ENCODE data around the gene ZBTB20.

Gene ZBTB20

DNA sequence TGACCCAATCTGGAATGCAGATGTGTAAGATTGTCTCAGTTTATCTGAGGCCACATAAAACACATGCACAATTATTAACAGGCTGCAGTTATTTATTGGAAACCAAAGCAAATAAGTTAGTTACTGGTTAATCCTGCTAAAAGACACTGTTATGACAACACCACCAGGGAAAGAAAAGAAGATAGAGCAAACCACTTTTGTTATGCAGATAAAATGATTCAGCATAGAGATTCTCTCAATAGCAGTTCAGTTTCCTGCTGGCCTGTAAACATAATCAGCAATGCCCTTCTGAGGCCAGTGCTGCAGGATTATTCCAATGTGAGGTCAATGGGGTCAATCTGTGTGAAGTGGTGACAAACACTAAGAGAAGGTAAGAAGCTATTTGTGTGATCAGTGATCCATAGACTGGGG, 244.4 kb downstream of the ZBTB20 start:
- DNase-seq = no peak

DNA sequence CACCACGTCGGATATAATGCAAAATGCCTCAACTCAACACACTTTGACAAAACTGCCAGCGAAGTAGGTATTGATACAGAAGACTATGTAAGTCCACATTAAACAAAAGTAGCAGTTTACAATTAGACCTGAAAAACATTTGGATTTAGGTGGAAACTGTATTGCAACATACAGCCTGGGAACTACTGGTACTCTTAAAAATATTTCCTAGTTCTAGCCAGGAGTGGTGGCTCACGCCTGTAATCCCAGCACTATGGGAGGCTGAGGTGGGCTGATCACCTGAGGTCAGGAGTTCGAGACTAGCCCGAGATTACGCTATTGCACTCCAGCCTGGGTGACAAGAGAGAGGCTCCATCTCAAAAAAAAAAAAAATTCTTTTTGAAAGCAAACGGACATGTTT, 246.2 kb downstream of the ZBTB20 start:
- DNase-seq = no peak

DNA sequence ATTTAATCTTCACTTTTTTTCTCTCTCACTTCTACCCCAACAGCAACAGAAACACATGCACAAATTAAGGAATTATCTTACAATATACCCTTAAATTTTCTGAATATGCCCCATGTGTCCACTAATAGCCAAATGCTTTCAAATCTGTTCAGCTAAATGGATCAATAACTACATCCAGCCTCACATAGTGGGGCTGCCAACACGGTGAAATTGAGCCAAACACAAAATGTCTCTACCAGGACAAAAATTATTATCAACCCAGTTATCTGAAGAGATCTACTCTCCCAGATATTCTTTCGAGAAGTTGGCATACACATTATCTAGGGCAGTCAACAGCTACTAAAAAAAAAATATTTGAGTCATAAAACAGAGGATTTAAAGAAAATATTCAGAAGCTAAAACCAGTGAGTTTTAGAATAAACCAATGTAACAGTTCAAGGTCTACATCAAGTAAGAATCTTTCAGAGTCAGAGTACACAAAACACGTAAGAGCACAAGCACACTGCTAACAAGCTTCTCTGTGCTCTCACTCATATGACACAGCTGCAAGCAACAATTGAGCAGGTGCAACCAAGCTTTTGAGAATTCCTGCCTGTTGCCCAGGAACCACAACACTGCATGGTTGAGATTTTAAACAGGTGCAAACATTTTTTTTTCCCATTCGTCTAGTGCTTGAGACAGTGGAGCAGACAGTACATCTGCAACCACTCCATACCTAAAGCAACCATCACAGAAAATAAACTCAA, 247.7 kb downstream of the ZBTB20 start:
- no peak for DNase-seq

DNA sequence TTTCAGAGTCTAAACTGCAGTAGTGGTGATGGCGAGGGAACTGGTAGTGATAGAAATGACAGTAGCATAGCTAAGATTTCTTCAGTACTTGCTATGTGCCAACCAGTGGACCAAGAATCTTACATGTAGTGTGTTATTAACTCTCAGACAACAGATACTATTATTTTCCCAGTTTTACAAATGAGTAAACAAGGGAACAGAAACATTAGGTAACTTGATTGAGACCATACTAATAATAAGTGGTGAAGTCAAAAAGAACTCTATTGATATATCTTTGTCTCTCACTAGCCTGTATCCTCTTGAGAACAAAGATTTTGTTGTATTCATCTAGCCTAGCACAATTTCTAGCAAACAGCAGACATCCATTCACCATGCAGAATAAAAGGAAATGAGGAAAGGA, 250.1 kb downstream of the ZBTB20 start:
- no peak for DNase-seq

DNA sequence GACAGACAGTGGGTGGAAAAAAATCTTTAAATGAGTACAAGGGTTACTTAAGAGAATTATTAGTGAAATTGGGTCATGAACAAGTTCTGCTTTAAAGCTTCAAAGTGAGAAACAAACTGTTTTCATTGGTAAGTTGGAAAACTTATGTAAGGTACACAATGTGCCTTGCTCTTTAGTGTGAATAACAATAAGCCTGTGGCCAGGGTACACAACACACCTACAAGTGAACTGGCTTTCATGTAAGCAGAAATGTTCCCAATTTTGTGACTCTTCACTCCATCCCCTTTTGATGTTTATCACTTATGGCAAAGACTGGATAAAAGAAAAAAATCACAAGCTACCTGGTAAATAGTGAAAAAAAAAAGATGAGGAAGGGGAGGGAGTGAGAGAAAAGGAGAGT, 253.7 kb downstream of the ZBTB20 start:
- no peak for DNase-seq

DNA sequence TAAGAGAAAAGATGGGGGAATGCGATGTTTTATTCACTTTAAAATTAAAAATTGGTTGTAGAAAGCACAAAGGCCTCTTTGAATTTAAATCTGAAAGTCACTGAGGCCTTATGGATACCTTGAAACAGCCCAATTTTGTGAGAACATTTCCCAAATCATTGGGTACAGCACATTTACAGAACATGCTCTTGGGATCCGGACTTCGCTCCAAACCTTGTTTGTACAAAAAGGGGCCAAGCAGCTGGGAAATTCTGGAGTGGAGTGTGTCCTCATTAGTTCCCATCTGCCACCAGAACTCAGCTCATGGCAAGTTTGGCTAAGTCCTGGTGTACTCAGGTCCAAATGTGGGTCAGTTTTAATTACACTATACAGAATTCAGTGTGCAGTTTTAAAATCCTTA, 254.2 kb downstream of the ZBTB20 start:
- no peak for DNase-seq

DNA sequence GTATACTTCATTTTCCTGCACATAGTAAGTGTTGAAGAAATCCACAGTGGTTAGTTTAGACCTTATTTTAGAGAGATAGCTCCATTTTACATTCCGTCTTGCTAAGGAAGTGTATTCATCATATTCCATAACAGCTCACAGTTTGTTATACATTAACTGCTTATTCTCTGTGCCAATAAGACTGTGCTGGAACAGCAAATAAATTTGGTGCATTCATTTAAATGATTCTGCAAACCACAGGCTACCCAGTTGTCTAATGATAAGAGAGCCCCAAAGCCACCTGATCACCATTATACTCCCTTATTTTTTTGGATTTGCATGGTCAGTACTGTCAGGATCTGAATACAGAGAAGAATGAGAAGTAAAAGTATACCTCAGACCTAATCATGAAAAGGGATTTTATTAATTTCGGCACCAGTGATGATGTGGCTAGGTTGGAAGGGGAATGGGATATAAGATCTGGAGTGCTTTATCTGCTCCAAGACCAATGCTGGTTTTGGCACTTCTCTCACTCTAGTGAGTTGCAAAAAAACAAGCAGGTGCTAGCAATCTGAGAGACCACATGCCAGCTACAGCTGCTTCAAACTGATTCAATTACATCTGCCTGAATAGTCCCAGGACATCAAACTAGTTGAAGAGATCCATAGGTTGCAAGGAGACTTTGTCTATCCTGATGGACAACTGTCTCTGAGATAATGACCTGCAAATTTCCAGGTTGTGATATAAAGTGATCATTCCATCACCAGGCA, 254.8 kb downstream of the ZBTB20 start:
- no peak for DNase-seq

DNA sequence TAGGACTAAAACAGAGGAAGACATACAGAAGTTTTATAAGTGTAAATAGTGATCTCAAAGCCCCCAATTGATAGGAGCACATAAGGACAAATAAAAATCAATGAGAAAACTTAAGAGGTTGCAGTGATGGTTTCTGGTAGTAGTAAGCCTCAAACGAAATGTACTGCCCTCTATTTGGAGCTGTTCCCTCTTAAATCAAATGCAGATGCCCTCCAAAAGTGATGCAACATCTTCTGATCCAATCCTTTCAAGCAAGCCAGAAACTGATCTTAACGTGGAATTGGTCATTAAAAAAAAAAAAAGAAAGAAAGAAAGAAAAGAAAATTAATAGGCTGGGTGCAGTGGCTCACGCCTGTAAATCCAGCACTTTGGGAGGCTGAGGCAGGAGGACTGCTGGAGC, 259.3 kb downstream of the ZBTB20 start:
- no peak for DNase-seq

DNA sequence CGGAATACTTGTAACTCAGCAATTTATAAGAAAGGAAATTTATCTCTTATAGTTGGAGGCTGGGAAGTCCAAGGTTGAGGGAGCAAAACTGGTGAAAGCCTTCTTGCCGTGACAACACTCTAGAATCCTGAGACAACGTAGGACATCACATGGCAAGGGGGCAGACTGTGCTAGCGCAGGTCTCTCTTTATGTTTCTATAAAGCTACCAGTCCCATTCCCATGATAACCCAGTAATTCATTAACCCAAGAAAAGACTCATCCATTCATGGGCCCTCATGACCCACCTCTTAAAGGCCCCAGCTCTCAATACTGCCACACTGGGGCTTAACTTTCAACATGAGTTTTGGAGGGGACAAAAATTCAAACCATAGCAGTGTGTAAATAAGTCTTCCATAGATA, 260.2 kb downstream of the ZBTB20 start:
- DNase-seq = no peak

DNA sequence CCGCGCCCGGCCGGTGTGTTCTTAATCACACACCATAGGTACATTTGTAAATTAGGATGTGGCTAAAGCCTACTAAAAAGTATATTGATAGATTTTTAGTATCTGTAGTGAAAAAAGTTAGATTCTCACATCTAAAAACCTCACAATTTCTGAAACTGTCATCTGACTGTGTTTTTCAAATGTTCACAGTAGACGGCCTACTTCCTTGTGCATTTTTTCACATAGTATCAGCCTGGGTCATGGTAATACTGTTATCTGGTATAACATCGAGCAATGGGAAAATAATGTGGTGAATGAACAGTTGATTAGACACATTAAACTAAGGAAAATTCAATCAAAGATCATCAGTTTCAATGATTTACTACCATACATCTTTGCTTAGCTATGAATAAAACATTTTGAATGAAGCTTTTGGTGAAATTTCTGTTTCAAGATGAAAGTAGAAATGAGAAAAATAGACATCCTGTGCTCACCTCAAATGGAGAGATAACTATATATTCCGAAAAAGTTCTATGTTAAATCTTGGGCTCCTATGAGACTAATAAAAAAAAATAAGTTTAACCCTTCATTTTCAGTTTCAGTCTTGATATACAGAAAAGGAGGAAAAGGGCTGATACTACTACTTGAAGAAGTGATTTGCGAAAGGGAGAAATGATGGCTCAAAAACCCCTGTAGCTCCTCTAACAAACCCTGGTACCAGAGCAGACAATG, 262.7 kb downstream of the ZBTB20 start:
- DNase-seq = no peak

DNA sequence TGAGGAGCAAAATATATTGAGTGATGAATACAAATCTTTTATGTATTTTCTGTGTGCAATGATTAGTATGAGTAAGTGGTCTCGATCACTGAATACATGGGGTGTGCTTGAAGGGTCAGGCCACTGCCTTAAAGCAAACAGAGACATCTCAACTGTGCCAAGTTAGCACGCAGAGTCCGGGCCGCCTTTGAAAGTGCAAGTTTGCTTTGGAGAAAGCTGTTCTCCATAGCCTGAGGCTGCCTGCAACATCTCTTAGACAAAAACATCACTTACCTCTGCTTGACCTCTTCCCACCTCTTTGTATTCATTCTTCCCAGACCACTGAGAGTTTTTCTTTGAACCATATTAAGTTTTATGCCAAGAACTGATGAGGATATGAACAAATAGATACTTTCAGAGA, 267.0 kb downstream of the ZBTB20 start:
- DNase-seq = no peak

DNA sequence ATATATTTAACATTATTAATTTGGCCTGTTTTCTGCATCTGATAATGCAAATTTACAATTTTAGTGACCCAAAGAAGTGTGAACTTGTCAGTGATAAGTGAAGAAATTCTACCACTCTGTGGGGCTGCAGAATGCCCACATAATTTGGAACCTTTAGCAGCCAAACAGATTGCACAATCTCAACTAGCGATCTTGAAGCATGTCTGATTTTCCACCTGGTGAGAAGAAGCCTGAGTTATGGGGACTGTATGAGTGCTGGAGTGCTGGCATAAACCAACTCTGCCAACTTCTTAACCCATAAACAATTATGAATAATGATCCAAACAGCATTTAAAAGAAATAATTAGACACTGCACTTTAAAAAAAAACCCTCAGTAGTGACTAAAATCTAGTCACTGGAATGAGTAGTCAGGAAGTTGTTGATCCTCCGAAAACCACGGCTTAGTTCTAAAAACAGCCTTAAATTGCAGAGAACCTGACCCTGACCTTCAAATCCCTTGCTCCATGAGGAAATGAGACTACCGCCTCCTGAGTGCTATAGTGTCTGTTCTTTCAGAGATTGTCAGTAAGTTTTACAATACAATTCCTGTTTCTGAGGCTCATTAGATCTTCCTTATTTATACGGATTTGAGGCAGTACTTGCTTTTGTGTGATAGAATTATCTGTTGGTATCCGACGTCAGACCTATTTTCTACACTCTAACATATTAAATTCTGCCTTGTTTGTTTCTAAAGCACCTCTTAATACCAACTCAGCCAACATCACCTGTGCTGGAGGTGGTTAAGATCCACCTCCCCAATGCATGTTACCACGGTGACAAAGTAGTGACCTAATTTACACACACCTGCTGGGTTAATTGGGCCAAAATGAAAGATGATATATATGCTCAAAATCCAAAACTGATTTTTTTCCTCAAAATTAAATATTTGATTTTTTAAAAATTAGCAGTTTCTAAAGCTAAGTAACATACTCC, 267.7 kb downstream of the ZBTB20 start:
- DNase-seq = no peak

DNA sequence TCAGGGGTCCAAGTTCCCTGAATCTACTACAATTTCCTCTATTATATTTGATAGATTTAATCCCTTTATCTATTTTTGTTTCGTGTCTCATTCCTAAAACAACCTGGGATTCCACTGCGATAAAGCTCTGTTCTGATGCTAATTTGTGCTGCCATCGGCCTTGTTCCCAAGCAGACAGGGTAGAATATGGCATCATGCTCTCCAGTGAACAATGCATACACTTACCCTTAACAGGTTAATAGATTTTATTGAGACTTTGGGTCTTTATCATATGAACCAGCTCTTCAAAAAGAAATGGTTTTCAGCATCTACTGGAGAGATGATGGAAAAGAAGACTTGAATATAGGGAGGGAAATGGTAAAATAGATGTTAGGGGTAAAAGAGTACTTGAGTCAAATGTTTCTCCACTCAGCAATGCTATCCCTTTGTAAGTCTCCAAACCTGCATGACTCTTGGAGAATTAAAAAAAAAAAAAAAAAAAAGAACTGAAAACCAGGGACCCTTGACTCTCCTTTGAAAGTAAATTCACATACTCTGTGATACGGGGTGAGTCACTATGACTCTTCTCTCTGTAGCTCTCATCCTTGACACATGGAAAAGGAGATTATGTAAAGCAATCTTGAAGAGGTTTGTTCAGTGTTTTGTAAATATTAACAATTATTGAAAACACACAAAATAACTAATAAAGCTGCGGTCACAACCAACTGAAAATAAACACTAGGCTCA, 268.8 kb downstream of the ZBTB20 start:
- DNase-seq = no peak

DNA sequence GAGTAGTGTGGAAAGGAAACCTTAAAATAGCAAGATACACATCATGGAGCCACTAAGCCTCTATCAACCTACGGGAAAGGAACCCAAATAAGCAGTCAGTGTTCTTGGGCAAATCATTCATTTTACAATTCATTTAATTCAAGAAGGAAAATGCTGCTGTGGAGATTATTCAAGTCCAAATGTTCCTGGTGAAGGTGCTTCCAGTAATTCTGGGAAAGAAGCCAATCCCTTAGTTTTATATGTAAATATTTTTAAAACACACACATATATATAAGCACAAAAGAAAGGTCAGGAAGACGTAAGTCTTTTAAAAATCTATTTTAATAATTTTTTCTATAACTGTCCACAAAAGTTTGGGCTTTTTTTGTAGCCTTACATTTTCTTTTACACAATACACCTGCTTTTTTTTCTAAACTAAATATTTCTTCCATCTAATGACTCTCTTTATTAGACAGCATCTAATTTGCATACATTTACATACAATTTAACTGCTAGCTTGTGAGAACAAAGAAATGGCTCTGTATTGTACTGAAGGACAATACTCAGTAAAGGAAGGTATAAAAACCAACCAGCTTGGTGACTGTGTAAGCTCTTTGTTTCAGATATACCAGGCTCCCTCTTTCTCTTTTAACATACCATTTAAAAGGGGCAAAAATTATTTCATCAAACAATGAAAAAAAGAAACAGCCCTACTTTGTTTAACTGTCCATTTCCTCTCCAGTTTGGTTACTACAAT, 269.5 kb downstream of the ZBTB20 start:
- no peak for DNase-seq

DNA sequence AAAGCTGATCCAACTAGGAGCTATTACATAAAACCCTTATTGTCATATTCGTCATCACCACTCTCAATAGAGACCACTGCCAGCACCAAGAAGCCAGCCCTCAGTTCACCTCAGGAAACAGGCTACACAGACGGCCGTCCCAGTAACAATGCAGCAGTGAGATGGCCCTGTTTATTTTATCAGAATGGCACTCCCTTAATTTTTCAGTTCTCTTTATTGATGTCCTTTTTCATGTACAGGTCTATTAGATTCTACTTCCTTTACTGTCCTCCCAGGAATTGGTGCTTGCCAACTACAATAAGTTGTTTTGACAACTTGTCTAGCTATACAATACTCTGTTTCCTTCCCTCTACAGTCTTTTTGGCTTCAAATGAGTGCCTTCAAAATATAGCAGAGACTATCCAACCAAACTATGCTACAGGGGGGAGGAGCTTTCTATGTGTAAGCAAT, 272.5 kb downstream of the ZBTB20 start:
- DNase-seq = no peak

DNA sequence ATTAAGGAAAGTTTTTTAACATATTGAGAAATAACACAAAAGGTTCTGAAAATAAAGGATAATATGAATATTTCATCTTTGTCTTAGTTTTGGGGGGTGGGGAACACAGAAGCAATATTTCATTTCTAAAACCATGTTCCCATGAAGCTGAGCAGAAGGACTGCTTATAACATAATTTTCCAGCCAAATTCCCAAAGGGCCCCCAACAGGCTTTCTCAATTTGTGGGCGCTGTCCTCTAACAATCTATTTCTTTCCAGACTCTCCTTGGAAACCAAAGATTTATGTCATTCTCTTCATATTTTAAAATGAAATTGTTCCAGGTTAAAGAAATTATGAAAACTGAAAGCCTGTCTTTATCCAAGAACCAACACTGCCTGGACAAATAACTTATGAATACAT, 273.5 kb downstream of the ZBTB20 start:
- no peak for DNase-seq

DNA sequence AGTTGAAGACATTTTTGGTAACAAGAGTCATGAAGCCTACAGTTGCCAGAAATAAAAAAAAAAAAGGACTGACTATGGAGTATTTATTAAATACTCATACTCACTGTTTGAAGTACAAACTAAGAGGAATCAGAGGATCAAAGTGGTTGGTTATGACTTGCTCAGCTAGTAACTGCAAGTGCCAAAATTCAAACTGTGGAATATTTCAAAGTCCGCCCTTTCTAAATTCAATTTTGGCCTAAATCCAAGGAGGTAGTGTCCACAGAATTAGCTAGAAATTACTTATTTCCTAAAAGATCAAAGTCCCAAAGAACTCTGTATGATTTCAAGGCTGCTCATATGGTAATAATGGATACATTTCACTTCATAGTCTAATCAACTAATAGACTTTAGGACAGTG, 274.5 kb downstream of the ZBTB20 start:
- no peak for DNase-seq

DNA sequence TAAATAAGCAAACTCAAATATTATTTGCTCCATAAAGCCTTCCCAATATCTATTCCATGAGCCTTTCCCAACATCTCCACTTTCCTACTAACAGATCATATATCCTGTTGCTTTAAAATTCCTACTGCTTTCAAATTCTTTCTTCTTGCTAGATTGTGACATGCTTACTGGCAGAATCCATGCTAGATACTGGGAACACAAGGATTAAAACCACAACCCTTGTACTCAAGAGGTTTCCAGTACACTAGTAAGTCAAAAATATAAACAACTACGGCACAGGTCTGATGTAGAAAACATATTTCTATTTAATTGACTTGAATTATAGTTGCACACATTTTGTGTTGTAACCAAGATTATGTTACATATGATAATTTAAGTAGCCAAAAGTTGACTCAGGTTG, 275.0 kb downstream of the ZBTB20 start:
- DNase-seq = no peak

DNA sequence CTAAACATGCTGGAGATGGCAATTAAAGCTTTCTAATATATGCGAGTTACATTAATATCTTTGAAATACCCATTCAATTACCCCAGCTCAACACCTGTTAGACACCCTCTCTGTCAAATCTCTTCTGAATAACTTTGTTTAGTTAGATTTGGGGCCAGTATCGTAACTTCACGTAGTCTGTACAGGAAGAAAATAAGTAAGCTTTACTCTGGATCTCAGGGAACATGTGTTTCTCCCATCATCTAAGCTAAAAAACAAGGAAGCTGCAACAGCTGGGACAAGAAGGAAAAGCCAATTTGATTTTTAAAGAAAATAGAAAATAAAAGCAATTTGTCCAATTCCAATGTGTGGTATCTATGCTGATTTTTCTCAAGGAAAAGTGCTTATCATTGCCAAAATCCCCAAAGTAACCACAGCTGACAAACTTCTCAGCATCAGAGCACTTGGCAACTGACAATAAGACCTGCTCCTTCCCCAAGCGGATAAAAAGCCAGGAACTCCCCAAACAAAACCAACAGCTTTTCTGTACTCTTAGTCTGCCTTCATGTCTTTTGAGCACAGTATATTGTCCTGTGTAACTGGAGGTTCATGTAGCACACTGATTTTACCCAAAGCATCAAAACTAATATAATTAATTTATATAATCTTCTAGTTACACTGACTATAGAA, 279.1 kb downstream of the ZBTB20 start:
- DNase-seq = no peak

DNA sequence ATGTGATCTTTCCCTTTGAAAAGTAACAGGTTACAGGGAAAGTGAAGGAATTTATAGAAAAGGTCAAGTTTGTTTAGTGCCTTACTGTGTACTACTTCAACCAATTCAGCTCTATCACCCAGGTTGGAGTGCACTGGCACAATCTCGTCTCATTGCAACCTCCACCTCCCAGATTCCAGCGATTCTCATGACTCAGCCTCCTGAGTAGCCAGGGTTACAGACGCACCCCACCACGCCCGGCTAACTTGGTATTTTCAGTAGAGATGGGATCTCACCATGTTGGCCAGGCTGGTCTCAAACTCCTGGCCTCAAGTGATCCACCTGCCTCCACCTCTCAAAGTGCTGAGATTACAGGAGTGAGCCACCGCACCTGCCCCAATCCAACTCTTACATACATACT, 279.7 kb downstream of the ZBTB20 start:
- DNase-seq = no peak

DNA sequence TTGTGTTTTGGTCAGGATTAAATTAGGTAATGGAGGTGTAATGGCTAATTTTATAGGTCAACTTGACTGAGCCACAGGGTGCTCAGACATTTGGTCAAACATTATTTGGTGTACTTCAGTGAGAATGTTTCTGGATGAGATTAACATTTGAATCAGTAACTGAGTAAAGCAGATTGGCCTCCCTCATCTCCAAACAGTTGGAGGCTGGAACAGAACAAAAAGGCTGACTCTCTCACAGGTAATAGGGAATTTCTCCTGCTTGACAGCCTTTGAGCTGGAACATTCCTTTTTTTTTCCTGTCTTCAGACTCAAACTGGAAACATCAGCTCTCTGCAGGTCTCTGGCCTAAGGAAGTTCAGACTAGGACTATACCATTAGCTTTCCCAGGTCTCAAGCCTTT, 280.7 kb downstream of the ZBTB20 start:
- no peak for DNase-seq
